GM12878 (cell line): ENCODE results near the gene FOXB2. TPM values are rescaled to one million over a fixed set of nuclear protein-coding genes. Genes with fewer than 3 reads are reported as not detected.

Source experiments
- ATAC-seq: fragments of 200-7000 bp; cut with Tn5 transposase; 3 replicates; pipeline ENCODE4 v1.9.1; 2020; ENCODE audit warnings: mild to moderate bottlenecking, moderate library complexity
- BruUV-seq: library from RNA; stranded (reverse); fragments of 400-500 nt; replicated peaks from 2 replicates; lab custom pipeline; 2021; lab: Mats Ljungman, UMichigan
- CTCF ChIA-PET: fragments of 300-600 bp; sonication (Branson Sonifier 250); formaldehyde crosslinking; extraction: SDS; loops from one replicate; lab custom pipeline; 2021; ENCODE audit warnings: inconsistent platforms; lab: Yijun Ruan, JAX
- POLR2A ChIA-PET: fragments of 350-600 bp; formaldehyde crosslinking; extraction: SDS; loops from one replicate; lab custom pipeline; 2021; ENCODE audit warnings: inconsistent platforms; lab: Charles Lee
- RAD21 ChIA-PET: fragments of 300-600 bp; sonication (Branson Sonifier 250); formaldehyde crosslinking; loops from one replicate; lab custom pipeline; 2023; ENCODE audit warnings: antibody characterized with exemption; ENCODE audit not compliant: unreplicated experiment; lab: Charles Lee
- SMC1A ChIA-PET: fragments of 300-600 bp; sonication (Branson Sonifier 250); formaldehyde crosslinking; loops from one replicate; lab custom pipeline; 2023; ENCODE audit not compliant: unreplicated experiment, uncharacterized antibody; lab: Charles Lee
- DNase-seq: peaks from one replicate; pipeline ENCODE4 v3.0.0-alpha.2; 2011; ENCODE audit warnings: low read depth, low spot score
- FAIRE-seq: peaks from 3 replicates; lab custom pipeline; 2011; peaks lifted over from hg19 to GRCh38; lab: Jason Lieb, UNC
- H2AFZ ChIP-seq: 2 replicates; pipeline ENCODE4 v1.6.0; 2011; ENCODE audit warnings: low read depth, low read length, control low read depth; ENCODE audit not compliant: control insufficient read depth
- H3K27ac ChIP-seq: 2 replicates; pipeline ENCODE4 v1.5.1; 2011; ENCODE audit warnings: control low read depth; ENCODE audit not compliant: control insufficient read depth, insufficient read depth
- H3K27me3 ChIP-seq, 2 experiments: replicated peaks in 1 of 2; 2 replicates each; pipeline versions ENCODE4 v1.6.0 to v1.6.1; 2011; ENCODE audit warnings: low read length in 1 of 2; ENCODE audit not compliant: control insufficient read depth in 2 of 2, insufficient read depth in 2 of 2
- H3K36me3 ChIP-seq, 2 experiments: 2 replicates each; pipeline ENCODE4 v1.5.1; 2011; ENCODE audit warnings: low read length in 1 of 2; ENCODE audit not compliant: control insufficient read depth in 2 of 2, insufficient read depth in 2 of 2
- H3K4me1 ChIP-seq: 2 replicates; pipeline ENCODE4 v1.6.1; 2011; ENCODE audit warnings: mild to moderate bottlenecking, low read length, moderate library complexity, mixed read lengths; ENCODE audit not compliant: control insufficient read depth, insufficient read depth
- H3K4me2 ChIP-seq: 2 replicates; pipeline ENCODE4 v1.6.0; 2011; ENCODE audit warnings: control low read depth; ENCODE audit not compliant: control insufficient read depth, insufficient read depth
- H3K4me3 ChIP-seq: fragments of 200-600 bp; sonication (generic); 2 replicates; pipeline ENCODE4 v1.5.1; 2016
- H3K79me2 ChIP-seq: 2 replicates; pipeline ENCODE4 v1.6.0; 2011; ENCODE audit warnings: low read length; ENCODE audit not compliant: control insufficient read depth, insufficient read depth
- H3K9ac ChIP-seq: 2 replicates; pipeline ENCODE4 v1.8.0; 2011; ENCODE audit warnings: low read length, control low read depth, mixed read lengths; ENCODE audit not compliant: control insufficient read depth, insufficient read depth
- H3K9me3 ChIP-seq: replicated peaks from 3 replicates; pipeline ENCODE4 v1.5.1; 2011; ENCODE audit warnings: mild to moderate bottlenecking, low read length; ENCODE audit not compliant: control insufficient read depth, insufficient read depth
- H4K20me1 ChIP-seq: 2 replicates; pipeline ENCODE4 v1.6.0; 2011; ENCODE audit not compliant: control insufficient read depth, insufficient read depth
- ATF7 ChIP-seq: fragments of 450-650 bp; IDR thresholded peaks from 2 replicates; pipeline ENCODE4 v1.6.1; 2016; ENCODE audit warnings: low read depth, mild to moderate bottlenecking
- BCL11A ChIP-seq: IDR thresholded peaks from 2 replicates; pipeline ENCODE4 v1.6.1; 2011; ENCODE audit warnings: low read depth, low read length
- CHD4 ChIP-seq: fragments of 200-600 bp; sonication (generic); IDR thresholded peaks from 2 replicates; pipeline ENCODE4 v1.6.1; 2016; ENCODE audit warnings: mild to moderate bottlenecking
- EED ChIP-seq: sonication (generic); IDR thresholded peaks from 2 replicates; pipeline ENCODE4 v1.6.1; 2016; ENCODE audit warnings: antibody characterized with exemption, low read depth
- HDAC6 ChIP-seq: fragments of 200-600 bp; sonication (generic); IDR thresholded peaks from one replicate; pipeline ENCODE4 v1.8.0; 2017; ENCODE audit warnings: antibody characterized with exemption; ENCODE audit not compliant: unreplicated experiment
- HDGF ChIP-seq: fragments of 450-650 bp; IDR thresholded peaks from 2 replicates; pipeline ENCODE4 v1.6.1; 2016; ENCODE audit warnings: antibody characterized with exemption
- KAT2A ChIP-seq: conservative IDR thresholded peaks from 2 replicates; pipeline ENCODE4 v1.6.1; 2011; ENCODE audit warnings: low read depth, low read length; ENCODE audit not compliant: control insufficient read depth
- MAX ChIP-seq: IDR thresholded peaks from 2 replicates; pipeline ENCODE4 v1.6.1; 2012; ENCODE audit warnings: low read depth, low read length, improper control_type of control experiment
- MLLT1 ChIP-seq: fragments of 450-650 bp; IDR thresholded peaks from 2 replicates; pipeline ENCODE4 v1.6.1; 2016; ENCODE audit warnings: mild to moderate bottlenecking
- NFYA ChIP-seq: IDR thresholded peaks from 2 replicates; pipeline ENCODE4 v1.6.1; 2011; ENCODE audit warnings: low read depth, mild to moderate bottlenecking, low read length, improper control_type of control experiment, borderline replicate concordance
- NRF1 ChIP-seq: conservative IDR thresholded peaks from 2 replicates; pipeline ENCODE4 v1.6.1; 2011; ENCODE audit warnings: mild to moderate bottlenecking, low read depth, low read length, improper control_type of control experiment
- TBL1XR1 ChIP-seq: IDR thresholded peaks from 2 replicates; pipeline ENCODE4 v1.6.1; 2012; ENCODE audit warnings: low read depth, low read length, improper control_type of control experiment
- YBX1 ChIP-seq: fragments of 450-650 bp; IDR thresholded peaks from 2 replicates; pipeline ENCODE4 v1.6.1; 2016; ENCODE audit warnings: antibody characterized with exemption
- ZNF217 ChIP-seq: fragments of 450-650 bp; IDR thresholded peaks from 2 replicates; pipeline ENCODE4 v1.6.1; 2017; ENCODE audit warnings: antibody characterized with exemption, mild to moderate bottlenecking
- WGBS: methylation state at CpG from one replicate; pipeline ENCODE4 v1.1.6; 2016; ENCODE audit warnings: low lambda C conversion rate; ENCODE audit not compliant: insufficient replicate concordance, insufficient coverage; ENCODE audit errors: missing lambda C conversion rate; 5-methylcytosine and 5-hydroxymethylcytosine counted together
- in situ Hi-C: fragments of 300-500 bp; cut with MboI; formaldehyde crosslinking; loops from 9 replicates; pipeline ENCODE4 v1.14.3; 2018; ENCODE audit warnings: mixed read lengths
- intact Hi-C: fragments of 100-400 bp; cut with micrococcal nuclease; formaldehyde crosslinking; loops from one replicate; pipeline ENCODE4 v1.14.2; 2022; ENCODE audit not compliant: unreplicated experiment
- polyA plus RNA-seq, 11 experiments: library from polyadenylated mRNA; depleted of rRNA in 4 of 11; unstranded in 6 of 11; stranded (reverse) in 5 of 11; fragments of >200 nt; fragmentation: Nextera tagmentation in 4 of 11; fragmentation: Illumina TruSeq in 1 of 11; extraction: Ambion mirVana in 4 of 11; extraction: Trizol in 1 of 11; gene quantifications; 1 replicate in 1 of 11; 2 replicates in 10 of 11; pipeline versions ENCODE4 v1.2.1 to v1.2.3, GENCODE V29; 2011 to 2016; ENCODE audit warnings: inconsistent platforms in 2 of 11, missing spikeins in 2 of 11, low read depth in 1 of 11
- total RNA-seq, 4 experiments: library from RNA; depleted of rRNA in 3 of 4; stranded (reverse); fragments of >200 nt in 3 of 4; fragmentation: Illumina TruSeq in 1 of 4; extraction: Trizol in 1 of 4; gene quantifications; 2 replicates each; pipeline versions ENCODE4 v1.2.1 to v1.2.3, GENCODE V29; 2013 to 2021

The FOXB2 gene
- total and polyA plus RNA-seq, 10 of the 15 experiments (the other 5 are each of a cell fraction or from before 2014, with no cell fraction given), result not detected

GRCh38 chr9:77003366-77003765 is 16.1 kb upstream of the FOXB2 start:
- H3K9ac ChIP-seq, result no peak overlapping the region
- H3K79me2 ChIP-seq, result no peaks in the 10 kb centered on the region
- ATAC-seq, result no peak
- H3K4me1 ChIP-seq, result no peaks in the 10 kb centered on the region
- no peak overlapping the region for H3K4me2 ChIP-seq
- CTCF ChIA-PET, result no interaction called here
- in situ Hi-C loops, result no loop called here
- H3K36me3 ChIP-seq, result no peaks in the 10 kb centered on the region
- H3K27ac ChIP-seq, result no peak overlapping the region
- DNase-seq, result no peak
- BruUV-seq, result no TSS peak
- no peak overlapping the region for H2AFZ ChIP-seq
- SMC1A ChIA-PET, result no interaction called here
- H3K27me3 ChIP-seq, result no peaks in the 10 kb centered on the region; a peak in 1 of 4 replicates
- TF ChIP-seq BCL11A (no peak), ATF7 (no peak), KAT2A (no peak), ZNF217 (no peak), MAX (no peak), HDGF (no peak), CHD4 (no peak), NFYA (no peak), NRF1 (no peak), EED (no peak), HDAC6 (no peak), MLLT1 (no peak), YBX1 (no peak), TBL1XR1 (no peak)
- TF ChIP-seq, all 136 proteins: peak for 0
- WGBS, result 16% methylated on average over 3 of the region's 3 CpGs
- ChIA-PET RAD21 (no interaction called here), POLR2A (no interaction called here)
- H3K9me3 ChIP-seq, result no peaks in the 10 kb centered on the region
- no peak for FAIRE-seq
- no peaks in the 10 kb centered on the region for H4K20me1 ChIP-seq
- intact Hi-C loops, result no loop called here
- H3K4me3 ChIP-seq, result no peak overlapping the region
